ENCODE results near the gene PLPP4.

GRCh38 chr10:120541984-120542383 lies 85.0 kb downstream of the PLPP4 start:
- no peak for TF ChIP-seq CTCF (IDR thresholded peaks at IDR 0.05; ENCODE audit: insufficient read depth, low read length)
- TF ChIP-seq POLR2AphosphoS5 (IDR thresholded peaks at IDR 0.05; ENCODE audit: low read depth): no peak

Measured in HL-60 (cell line).